Mammary epithelial cell (primary cell): Measurements from ENCODE around the gene ZNF362.

Experiments
- CTCF ChIP-seq, 2 donors: IDR thresholded peaks in 1 of 2; conservative IDR thresholded peaks in 1 of 2; 2 replicates each; pipeline ENCODE4 v1.5.1; 2011 to 2012; ENCODE audit warnings: inconsistent platforms in 2 of 2, low read length in 2 of 2, mild to moderate bottlenecking in 2 of 2, control low read depth in 1 of 2, low read depth in 1 of 2; ENCODE audit not compliant: insufficient read depth in 1 of 2; ENCODE audit errors: extremely low read depth in 1 of 2
- EZH2 ChIP-seq: IDR thresholded peaks from 2 replicates; pipeline ENCODE4 v1.6.1; 2012; ENCODE audit warnings: low read length, inconsistent platforms, borderline replicate concordance

DNA sequence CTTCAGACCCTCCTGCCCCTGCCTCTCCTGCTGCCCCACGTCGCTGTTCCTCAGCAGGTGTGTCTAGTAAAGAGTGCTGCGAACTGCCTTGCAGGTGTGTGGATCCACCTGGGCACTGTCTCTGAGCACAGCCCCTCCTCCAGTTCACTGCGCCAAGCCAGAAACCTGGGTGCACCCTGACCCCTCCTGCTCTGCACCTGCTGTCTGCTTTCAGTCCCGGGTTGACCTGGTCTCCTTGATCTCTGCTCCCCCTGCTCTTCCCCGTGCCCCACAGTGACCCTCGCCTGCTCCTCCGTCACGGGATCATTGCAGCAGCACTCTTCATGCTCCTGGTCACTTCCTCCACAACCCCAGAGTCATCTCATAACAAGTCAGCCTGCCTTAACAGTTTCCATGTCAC, 58.1 kb downstream of the ZNF362 start:
- TF ChIP-seq CTCF (conservative IDR thresholded peaks at IDR 0.05 in 1 of 2, IDR thresholded peaks at IDR 0.05 in 1 of 2; ENCODE audit: extremely low read depth in 1 of 2, insufficient read depth in 1 of 2, low read depth in 1 of 2, low read length in 2 of 2) (no peak), EZH2 (no peak)
